ENCODE measurements around the gene GLT1D1.
A peak's percentile ranks its signal among the peaks of the same experiment; 100 is the strongest.
"Not testable (repeated sequence)": the region's sequence is repeated elsewhere in the genome, so short reads cannot be mapped to it uniquely, and the experiment has no call there.

Gene GLT1D1

DNA sequence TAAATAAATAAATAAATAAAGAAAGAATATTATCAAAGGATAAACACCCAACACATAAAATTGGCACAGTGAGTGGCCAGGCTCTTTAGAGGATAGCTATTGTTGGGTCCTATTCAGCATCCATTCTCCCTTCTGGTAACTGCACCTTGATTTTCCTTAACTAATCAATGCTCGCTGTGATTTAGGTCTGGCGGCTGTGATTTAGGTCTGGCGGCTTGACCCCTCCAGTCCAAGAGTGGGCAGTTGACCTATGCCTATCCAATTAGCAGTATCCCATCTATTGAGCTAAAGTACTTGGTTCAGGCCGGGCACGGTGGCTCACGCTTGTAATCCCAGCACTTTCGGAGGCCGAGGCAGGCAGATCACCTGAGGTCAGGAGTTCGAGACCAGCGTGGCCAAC, 19.9 kb upstream of the GLT1D1 start:
- Histone ChIP-seq H3K4me2 (ENCODE audit: low read depth, low read length, poor library complexity, severe bottlenecking) (no peak overlapping the region), H4K20me1 (ENCODE audit: low read depth, low read length) (no peaks in the 10 kb centered on the region), H3K27ac (ENCODE audit: low read depth, low read length) (no peak overlapping the region), H3K9me2 (replicated peaks; ENCODE audit: insufficient read depth, low read length) (no peaks in the 10 kb centered on the region), H3K79me2 (ENCODE audit: insufficient read depth, low read length) (no peaks in the 10 kb centered on the region), H3K9ac (ENCODE audit: low read length) (no peak overlapping the region), H3K27me3 (ENCODE audit: low read length) (no peaks in the 10 kb centered on the region), H3K4me3 (ENCODE audit: insufficient read depth, low read length, poor library complexity, severe bottlenecking) (no peak overlapping the region), H3K9me3 (ENCODE audit: insufficient read depth, low read length) (no peaks in the 10 kb centered on the region), H3F3A (ENCODE audit: insufficient read depth) (peaks cover 17% of the 10 kb centered on the region), H2AFZ (ENCODE audit: low read depth, low read length, severe bottlenecking) (no peak overlapping the region), H3K36me3 (ENCODE audit: low read length) (no peaks in the 10 kb centered on the region)
- TF ChIP-seq EZH2phosphoT487 (conservative IDR thresholded peaks at IDR 0.05; ENCODE audit: low read length) (no peak), CTCF (IDR thresholded peaks at IDR 0.05; ENCODE audit: insufficient read depth, low read length, poor library complexity, severe bottlenecking) (no peak)

GRCh38 chr12:128839885-128840284, 13.4 kb upstream of the GLT1D1 start:
- H3K27ac ChIP-seq (ENCODE audit: low read depth, low read length); H3K4me2 ChIP-seq (ENCODE audit: low read depth, low read length, poor library complexity, severe bottlenecking); H3K36me3 ChIP-seq (ENCODE audit: low read length); H3K79me2 ChIP-seq (ENCODE audit: insufficient read depth, low read length); H3K9me2 ChIP-seq (replicated peaks; ENCODE audit: insufficient read depth, low read length); H4K20me1 ChIP-seq (ENCODE audit: low read depth, low read length); H2AFZ ChIP-seq (ENCODE audit: low read depth, low read length, severe bottlenecking); H3F3A ChIP-seq (ENCODE audit: insufficient read depth); H3K4me3 ChIP-seq (ENCODE audit: insufficient read depth, low read length, poor library complexity, severe bottlenecking); H3K27me3 ChIP-seq (ENCODE audit: low read length); H3K9ac ChIP-seq (ENCODE audit: low read length); H3K9me3 ChIP-seq (ENCODE audit: insufficient read depth, low read length): not testable (repeated sequence)

- H3K79me2 ChIP-seq (ENCODE audit: insufficient read depth, low read length) = no peaks in the 10 kb centered on the region
- no peaks in the 10 kb centered on the region for H3K36me3 ChIP-seq (ENCODE audit: low read length)
- 0 out of 2 replicates have a peak, but pooled peaks cover 4% of the 10 kb centered on the region for H3F3A ChIP-seq (ENCODE audit: insufficient read depth)
- H2AFZ ChIP-seq (ENCODE audit: low read depth, low read length, severe bottlenecking) = peak overlapping the region; percentile 41
- no peak overlapping the region for H3K27ac ChIP-seq (ENCODE audit: low read depth, low read length)
- peak overlapping the region; percentile 18 for H3K4me3 ChIP-seq (ENCODE audit: insufficient read depth, low read length, poor library complexity, severe bottlenecking)
- H3K27me3 ChIP-seq (ENCODE audit: low read length) = no peaks in the 10 kb centered on the region
- H3K9me3 ChIP-seq (ENCODE audit: insufficient read depth, low read length) = no peaks in the 10 kb centered on the region
- H3K9ac ChIP-seq (ENCODE audit: low read length) = peak overlapping the region; percentile 18; the same call in 1 of the 2 replicates
- H4K20me1 ChIP-seq (ENCODE audit: low read depth, low read length) = no peaks in the 10 kb centered on the region
- peak overlapping the region; percentile 44 for H3K4me2 ChIP-seq (ENCODE audit: low read depth, low read length, poor library complexity, severe bottlenecking)
- TF ChIP-seq CTCF (IDR thresholded peaks at IDR 0.05; ENCODE audit: insufficient read depth, low read length, poor library complexity, severe bottlenecking) = no peak
- TF ChIP-seq EZH2phosphoT487 (conservative IDR thresholded peaks at IDR 0.05; ENCODE audit: low read length) = no peak
- no peaks in the 10 kb centered on the region for H3K9me2 ChIP-seq (replicated peaks; ENCODE audit: insufficient read depth, low read length)
Measured at GRCh38 chr12:128840862-128841468, 12.3 kb upstream of the GLT1D1 start.

DNA sequence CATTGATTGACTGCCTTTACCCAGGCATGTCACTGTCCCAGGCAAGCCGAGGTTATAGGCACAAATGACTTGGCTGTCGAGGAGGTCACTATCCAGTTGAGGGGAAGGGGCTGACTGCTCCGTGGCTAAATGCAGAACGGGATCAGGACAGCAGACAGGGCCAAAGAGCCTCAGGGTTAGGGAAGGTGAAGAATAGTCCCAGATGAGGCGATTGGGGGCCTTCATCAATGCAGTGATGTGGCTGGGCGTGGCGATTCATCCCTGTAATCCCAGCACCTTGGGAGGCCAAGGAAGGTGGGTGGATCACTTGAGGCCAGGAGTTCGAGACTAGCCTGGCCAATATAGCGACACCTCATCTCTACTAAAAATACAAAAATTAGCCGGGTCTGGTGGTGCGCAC, 10.7 kb upstream of the GLT1D1 start:
- Histone ChIP-seq H3K27ac (ENCODE audit: low read depth, low read length) (no peak overlapping the region), H4K20me1 (ENCODE audit: low read depth, low read length) (no peaks in the 10 kb centered on the region), H3K9me2 (replicated peaks; ENCODE audit: insufficient read depth, low read length) (no peaks in the 10 kb centered on the region), H3K9me3 (ENCODE audit: insufficient read depth, low read length) (no peaks in the 10 kb centered on the region), H3F3A (ENCODE audit: insufficient read depth) (0 out of 2 replicates have a peak, but pooled peaks cover 4% of the 10 kb centered on the region), H3K27me3 (ENCODE audit: low read length) (no peaks in the 10 kb centered on the region), H3K79me2 (ENCODE audit: insufficient read depth, low read length) (no peaks in the 10 kb centered on the region), H3K4me2 (ENCODE audit: low read depth, low read length, poor library complexity, severe bottlenecking) (no peak overlapping the region), H2AFZ (ENCODE audit: low read depth, low read length, severe bottlenecking) (no peak overlapping the region), H3K9ac (ENCODE audit: low read length) (no peak overlapping the region), H3K4me3 (ENCODE audit: insufficient read depth, low read length, poor library complexity, severe bottlenecking) (no peak overlapping the region), H3K36me3 (ENCODE audit: low read length) (no peaks in the 10 kb centered on the region)
- TF ChIP-seq EZH2phosphoT487 (conservative IDR thresholded peaks at IDR 0.05; ENCODE audit: low read length) (no peak), CTCF (IDR thresholded peaks at IDR 0.05; ENCODE audit: insufficient read depth, low read length, poor library complexity, severe bottlenecking) (no peak)
